ENCODE data around the gene PATZ1.

GRCh38 chr22:31344578-31345330, 1.4 kb downstream of the PATZ1 start:
- no peak for TF ChIP-seq EZH2 (IDR thresholded peaks at IDR 0.05; ENCODE audit: borderline replicate concordance, low read depth, low read length, severe bottlenecking)
- TF ChIP-seq, protein P1, sequence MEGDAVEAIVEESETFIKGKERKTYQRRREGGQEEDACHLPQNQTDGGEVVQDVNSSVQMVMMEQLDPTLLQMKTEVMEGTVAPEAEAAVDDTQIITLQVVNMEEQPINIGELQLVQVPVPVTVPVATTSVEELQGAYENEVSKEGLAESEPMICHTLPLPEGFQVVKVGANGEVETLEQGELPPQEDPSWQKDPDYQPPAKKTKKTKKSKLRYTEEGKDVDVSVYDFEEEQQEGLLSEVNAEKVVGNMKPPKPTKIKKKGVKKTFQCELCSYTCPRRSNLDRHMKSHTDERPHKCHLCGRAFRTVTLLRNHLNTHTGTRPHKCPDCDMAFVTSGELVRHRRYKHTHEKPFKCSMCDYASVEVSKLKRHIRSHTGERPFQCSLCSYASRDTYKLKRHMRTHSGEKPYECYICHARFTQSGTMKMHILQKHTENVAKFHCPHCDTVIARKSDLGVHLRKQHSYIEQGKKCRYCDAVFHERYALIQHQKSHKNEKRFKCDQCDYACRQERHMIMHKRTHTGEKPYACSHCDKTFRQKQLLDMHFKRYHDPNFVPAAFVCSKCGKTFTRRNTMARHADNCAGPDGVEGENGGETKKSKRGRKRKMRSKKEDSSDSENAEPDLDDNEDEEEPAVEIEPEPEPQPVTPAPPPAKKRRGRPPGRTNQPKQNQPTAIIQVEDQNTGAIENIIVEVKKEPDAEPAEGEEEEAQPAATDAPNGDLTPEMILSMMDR (IDR thresholded peaks at IDR 0.05; ENCODE audit: extremely low read depth in 1 of 2, insufficient read depth in 1 of 2, low read depth in 1 of 2, low read length in 2 of 2): no peak
- TF ChIP-seq POLR2A (IDR thresholded peaks at IDR 0.05; ENCODE audit: low read depth, low read length): no peak
- TF ChIP-seq JUN (IDR thresholded peaks at IDR 0.05; ENCODE audit: borderline replicate concordance, insufficient read depth, insufficient read length, low read depth): no peak
